Measurements from ENCODE around the gene PIEZO2.

Gene PIEZO2

GRCh38 chr18:10671441-10671840 lies 477.9 kb downstream of the PIEZO2 start:
- no peak overlapping the region for H3K27ac ChIP-seq

GRCh38 chr18:10670856-10671255 lies 478.5 kb downstream of the PIEZO2 start:
- H3K27ac ChIP-seq, result no peak overlapping the region
- no peak for TF ChIP-seq CTCF (conservative IDR thresholded peaks at IDR 0.05)
- TF ChIP-seq ZFX (IDR thresholded peaks at IDR 0.05), result no peak

More at GRCh38 chr18:10671441-10671840, 477.9 kb downstream of the PIEZO2 start:
- TF ChIP-seq ZFX (IDR thresholded peaks at IDR 0.05) (no peak), CTCF (conservative IDR thresholded peaks at IDR 0.05) (no peak)

- TF ChIP-seq CTCF (conservative IDR thresholded peaks at IDR 0.05) (no peak), ZFX (IDR thresholded peaks at IDR 0.05) (no peak)
Measured at GRCh38 chr18:10669441-10670100, 479.8 kb downstream of the PIEZO2 start.

GRCh38 chr18:10663750-10664149 lies 485.6 kb downstream of the PIEZO2 start:
- no peak for TF ChIP-seq CTCF (conservative IDR thresholded peaks at IDR 0.05)
- TF ChIP-seq ZFX (IDR thresholded peaks at IDR 0.05), result no peak

More at GRCh38 chr18:10669441-10670100, 479.8 kb downstream of the PIEZO2 start:
- no peak overlapping the region for H3K27ac ChIP-seq

GRCh38 chr18:10661317-10661716 lies 488.1 kb downstream of the PIEZO2 start:
- no peak overlapping the region for H3K27ac ChIP-seq
- TF ChIP-seq CTCF (conservative IDR thresholded peaks at IDR 0.05), result no peak
- no peak for TF ChIP-seq ZFX (IDR thresholded peaks at IDR 0.05)

More at GRCh38 chr18:10663750-10664149, 485.6 kb downstream of the PIEZO2 start:
- no peak overlapping the region for H3K27ac ChIP-seq

- H3K27ac ChIP-seq, result no peak overlapping the region
- TF ChIP-seq ZFX (IDR thresholded peaks at IDR 0.05) (no peak), CTCF (conservative IDR thresholded peaks at IDR 0.05) (no peak)
Measured at GRCh38 chr18:10660179-10660884, 489.0 kb downstream of the PIEZO2 start.

GRCh38 chr18:10659594-10659993 lies 489.8 kb downstream of the PIEZO2 start:
- TF ChIP-seq CTCF (conservative IDR thresholded peaks at IDR 0.05) (no peak), ZFX (IDR thresholded peaks at IDR 0.05) (no peak)

More at GRCh38 chr18:10659594-10659993, 489.8 kb downstream of the PIEZO2 start:
- H3K27ac ChIP-seq, result no peak overlapping the region

Data from C4-2B (cell line).